HG02588 (cell line): ENCODE data around the gene TTC33.
"Not testable (repeated sequence)": the region's sequence is repeated elsewhere in the genome, so short reads cannot be mapped to it uniquely, and the experiment has no call there.

ENCODE experiments used
- ATAC-seq: cut with Tn5 transposase; IDR thresholded peaks from one replicate; pipeline ENCODE4 v1.9.1; 2021; ENCODE audit warnings: mild to moderate bottlenecking, moderate library complexity; ENCODE audit not compliant: unreplicated experiment

TTC33 gene

DNA sequence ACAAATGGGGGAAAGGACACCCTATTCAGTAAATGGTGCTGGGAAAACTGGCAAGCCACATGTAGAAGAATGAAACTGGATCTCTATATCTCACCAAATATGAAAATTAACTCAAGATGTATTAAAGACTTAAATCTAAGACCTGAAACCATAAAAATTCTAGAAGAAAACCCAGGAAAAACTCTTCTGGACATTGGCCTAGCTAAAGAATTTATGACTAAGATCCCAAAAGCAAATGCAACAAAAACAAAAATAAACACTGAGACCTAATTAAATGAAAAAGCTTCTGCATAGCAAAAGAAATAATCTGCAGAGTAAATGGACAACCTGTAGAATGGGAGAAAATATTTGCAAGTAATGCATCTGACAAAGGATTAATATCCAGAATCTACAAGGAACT lies 99.7 kb downstream of the TTC33 start:
- ATAC-seq: not testable (repeated sequence)

DNA sequence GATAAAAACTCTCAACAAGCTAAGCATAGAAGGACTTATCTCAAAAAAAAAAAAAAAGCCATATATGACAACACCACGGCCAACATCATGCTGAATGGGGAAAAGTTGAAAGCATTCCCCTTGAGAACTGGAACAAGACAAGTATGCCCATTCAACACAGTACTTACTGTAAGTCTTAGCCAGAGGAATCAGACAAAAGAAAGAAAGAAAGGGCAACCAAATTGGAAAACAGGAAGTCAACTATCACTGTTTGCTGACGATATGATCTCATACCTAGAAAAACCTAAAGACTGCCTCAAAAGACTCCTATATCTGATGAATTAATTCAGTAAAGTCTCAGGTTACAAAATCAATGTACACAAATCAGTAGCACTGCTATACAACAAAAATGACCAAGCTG lies 100.6 kb downstream of the TTC33 start:
- no peak for ATAC-seq

DNA sequence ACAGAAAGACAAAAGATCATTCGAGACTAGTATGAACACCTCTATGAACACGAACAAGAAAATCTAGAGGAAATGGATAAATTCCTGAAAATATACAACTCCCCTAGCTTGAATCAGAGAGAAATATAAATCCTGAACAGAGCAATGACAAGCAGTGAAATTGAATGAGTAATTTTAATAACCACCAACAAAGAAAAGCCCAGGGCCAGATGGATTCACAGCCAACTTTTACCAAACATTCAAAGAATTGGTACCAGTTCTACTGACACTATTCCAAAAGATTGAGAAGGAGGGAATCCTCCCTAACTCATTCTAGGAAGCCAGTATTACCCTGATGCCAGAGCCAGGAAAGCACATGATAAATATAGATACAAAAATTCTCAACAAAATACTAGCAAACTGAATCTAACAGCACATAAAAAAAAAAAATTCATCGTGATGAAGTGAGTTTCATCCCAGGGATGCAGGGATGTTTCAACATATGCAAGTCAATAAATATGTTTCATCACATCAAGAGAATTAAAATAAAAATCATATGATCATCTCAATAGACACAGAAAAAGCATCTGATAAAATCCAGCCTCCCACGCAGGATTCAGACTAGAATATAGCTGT lies 101.3 kb downstream of the TTC33 start:
- no peak for ATAC-seq

DNA sequence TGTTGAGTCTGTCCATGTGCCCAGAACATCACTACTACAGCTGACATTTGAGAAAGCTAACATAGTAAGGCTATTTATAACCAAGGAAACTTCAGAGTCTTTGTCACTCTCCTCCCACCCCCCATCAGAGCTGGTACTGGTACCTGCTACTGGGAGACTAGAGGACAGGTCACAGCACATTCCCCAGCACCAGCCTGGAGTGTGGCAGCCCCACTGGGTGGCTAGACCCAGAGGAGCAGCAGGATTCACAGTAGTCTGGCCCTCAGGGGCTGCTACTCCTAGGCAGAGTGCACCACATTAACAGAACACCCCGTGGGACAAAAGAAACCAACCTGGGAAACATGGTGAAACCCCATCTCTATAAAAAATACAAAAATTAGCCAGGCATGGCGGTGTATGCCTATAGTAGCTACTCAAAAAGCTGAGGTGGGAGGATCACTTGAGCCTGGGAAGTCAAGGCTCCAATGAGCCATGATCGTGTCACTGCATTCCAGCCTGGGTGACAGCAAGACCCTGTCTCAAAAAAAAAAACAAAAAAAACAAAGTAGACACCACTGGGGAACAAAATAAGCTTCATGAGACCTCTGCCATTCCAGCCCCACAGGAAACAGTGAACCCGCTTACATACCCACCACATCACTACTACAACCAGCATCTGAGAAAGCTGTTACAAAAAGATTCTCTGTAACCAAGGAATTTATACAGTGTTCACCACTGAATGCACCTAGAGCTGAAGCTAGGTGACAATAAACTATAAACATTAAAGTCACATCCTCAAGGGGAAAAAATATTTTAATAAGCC lies 102.3 kb downstream of the TTC33 start:
- ATAC-seq: no peak

DNA sequence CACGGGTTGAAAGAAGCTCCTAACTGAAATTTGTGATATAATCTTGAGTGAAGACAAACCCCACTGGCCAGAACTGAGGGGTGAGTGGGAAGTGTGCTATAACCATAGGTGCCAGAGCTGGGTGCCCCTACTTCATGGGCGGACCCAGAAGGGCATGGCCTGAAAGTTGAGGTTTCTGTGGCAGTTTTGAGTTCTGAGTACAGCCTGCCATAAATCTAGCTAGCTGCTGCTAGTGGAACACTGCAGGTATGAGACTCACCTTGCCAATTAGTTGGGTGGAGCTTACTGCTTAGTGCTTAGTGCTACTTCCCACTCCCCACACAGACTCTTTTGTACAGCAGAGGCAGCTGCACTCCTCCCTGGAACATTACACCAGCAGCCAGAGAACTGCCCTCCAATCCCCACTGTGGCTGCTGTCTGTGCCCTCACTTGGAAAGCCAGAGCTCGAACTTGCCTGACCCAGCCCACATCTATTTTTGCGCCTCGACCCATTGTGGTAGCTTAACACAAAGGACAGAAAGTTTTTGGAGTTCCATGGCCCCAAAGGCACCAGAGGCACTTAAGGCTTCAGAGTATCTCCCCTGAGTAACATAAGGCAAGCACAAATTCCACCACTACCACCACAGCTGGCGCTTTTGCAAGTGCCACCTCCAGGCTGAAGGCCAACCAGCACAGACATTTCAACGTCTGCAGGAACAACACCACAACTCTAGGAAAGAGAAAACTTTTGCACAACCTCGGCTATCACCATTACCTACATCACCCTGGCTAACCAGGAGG lies 103.1 kb downstream of the TTC33 start:
- no peak for ATAC-seq

DNA sequence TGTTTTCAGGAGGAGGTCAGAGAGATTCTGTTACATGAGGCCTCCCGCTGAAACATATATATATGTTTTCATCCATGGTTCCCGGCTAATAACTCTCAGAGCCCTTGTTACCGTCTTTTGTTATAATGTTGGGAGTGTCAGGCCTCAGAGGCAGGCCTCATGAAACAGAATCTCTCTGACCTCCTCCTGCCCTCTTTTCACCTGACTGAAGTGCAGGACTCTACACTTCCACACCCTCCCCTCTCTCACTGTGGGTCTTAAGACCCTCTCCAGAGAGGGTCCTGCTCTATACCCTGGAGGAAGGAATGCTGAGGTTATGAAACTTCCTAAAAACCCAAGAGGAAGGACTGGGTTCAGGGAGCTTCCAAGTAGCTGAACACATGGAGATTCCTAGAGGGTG lies 104.6 kb downstream of the TTC33 start:
- ATAC-seq: no peak

DNA sequence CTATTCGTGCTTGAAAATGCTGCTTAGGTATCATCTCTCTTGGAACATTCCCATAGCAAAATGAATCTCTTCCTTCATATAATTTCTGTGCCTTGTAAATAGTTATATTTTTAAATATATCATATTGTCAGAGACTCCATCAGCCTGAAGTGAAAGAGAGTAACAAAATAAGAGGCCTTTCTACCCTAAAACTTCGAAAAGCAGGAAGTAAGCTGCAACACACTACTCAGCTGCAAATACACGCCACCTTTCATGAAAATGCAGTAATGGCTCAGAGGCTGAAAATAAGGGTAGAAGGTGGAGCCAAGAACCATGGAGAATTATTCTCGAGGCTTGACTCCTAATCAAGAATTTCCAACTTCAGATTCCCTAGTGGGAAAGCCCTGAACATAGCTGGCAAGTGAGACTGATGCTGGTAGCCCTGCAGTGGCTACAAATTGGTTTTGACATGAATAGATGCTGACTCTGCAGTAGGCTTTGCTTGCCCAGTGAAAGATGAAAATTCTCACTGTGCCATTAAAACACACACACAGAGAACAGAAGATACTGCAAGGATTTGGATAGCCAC lies 106.2 kb downstream of the TTC33 start:
- no peak for ATAC-seq

DNA sequence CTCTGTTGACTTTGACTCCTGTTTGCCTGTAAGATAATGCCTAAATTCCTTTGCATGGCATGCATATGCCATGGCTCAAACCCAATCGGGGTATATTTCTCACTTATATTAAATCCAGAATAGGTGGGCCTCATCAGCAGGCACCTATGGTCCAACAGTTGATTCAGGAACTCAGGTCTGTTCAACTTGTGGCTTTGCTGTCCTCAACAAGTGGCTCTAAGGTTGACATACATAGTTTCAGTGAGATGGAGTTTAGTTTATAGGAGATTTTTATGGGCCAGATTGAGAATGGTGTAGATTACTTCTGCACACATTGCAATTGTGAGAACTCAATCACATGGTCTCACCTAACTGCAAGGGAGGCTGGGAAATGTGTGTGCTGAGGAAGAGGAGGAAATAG lies 107.6 kb downstream of the TTC33 start:
- ATAC-seq: no peak

GRCh38 chr5:40646266-40646665 lies 109.5 kb downstream of the TTC33 start:
- ATAC-seq: no peak

DNA sequence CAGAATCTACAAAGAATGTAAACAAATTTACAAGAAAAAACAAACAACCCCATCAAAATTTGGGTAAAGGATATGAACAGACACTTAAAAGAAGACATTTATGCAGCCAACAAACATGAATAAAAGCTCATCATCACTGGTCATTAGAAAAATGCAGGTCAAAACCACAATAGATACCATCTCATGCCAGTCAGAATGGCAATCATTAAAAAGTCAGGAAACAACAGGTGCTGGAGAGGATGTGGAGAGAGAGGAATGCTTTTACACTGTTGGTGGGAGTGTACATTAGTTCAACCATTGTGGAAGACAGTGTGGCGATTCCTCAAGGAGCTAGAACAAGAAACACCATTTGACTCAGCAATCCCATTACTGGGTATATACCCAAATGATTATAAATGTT lies 116.2 kb downstream of the TTC33 start:
- ATAC-seq: not testable (repeated sequence)

- ATAC-seq: no peak
These were observed 121.2 kb downstream of the TTC33 start for GRCh38 chr5:40634593-40634992.

DNA sequence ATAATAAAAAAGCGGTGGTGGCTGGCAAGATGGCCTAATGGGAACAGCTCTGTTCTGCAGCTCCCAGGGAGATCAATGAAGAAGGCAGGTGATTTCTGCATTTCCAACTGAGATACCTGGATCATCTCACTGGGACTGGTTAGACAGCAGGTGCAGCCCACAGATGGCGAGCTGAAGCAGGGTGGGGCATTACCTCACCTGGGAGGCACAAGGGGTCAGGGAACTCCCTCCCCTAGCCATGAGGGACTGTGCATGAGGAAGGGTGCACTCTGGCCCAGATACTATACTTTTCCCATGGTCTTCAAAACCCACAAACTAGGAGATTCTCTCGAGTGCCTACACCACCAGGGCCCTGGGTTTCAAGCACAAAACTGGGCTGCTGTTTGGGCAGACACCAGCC lies 121.6 kb downstream of the TTC33 start:
- no peak for ATAC-seq

GRCh38 chr5:40631236-40631635 lies 124.5 kb downstream of the TTC33 start:
- no peak for ATAC-seq

DNA sequence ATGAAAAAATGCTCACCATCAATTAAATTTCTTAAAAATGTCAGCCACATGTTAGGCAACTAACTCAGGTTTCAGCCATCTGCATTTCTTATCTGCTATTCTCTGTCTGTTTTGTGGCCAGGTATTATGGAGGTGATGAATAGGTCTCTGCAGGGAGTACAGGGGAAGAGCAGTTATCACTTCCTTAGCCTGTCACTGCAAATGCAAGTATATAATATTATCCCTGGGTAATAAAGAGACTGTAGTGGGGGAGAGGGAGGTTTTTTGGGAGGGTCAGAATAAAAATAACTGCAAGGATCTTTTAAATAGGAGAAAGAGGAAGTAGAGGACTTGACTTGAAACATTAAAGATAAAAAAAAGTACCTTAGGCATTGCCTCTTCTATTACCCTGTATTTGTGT lies 125.6 kb downstream of the TTC33 start:
- ATAC-seq: no peak

DNA sequence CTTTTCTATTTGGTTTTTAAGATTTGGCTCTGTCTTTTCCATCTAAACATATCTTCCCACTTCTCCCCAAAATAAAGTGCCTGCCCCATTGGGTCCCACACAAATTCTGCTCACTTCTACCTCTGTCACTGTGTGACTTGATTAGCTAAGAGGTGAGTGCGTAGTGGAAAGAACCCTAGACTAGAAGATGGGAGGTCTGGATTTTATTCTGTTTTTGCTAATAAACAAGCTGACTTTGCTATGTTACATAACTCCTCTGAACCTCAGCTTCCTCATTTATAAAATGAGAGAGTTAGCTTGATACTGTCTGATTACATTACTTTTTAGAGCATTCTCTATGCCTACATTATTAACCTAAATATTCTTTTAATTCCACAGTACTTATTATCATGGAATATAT lies 127.4 kb downstream of the TTC33 start:
- no peak for ATAC-seq

- ATAC-seq: no peak
These were observed 128.1 kb downstream of the TTC33 start for GRCh38 chr5:40627706-40628105.

GRCh38 chr5:40626801-40627200 lies 129.0 kb downstream of the TTC33 start:
- ATAC-seq: no peak

DNA sequence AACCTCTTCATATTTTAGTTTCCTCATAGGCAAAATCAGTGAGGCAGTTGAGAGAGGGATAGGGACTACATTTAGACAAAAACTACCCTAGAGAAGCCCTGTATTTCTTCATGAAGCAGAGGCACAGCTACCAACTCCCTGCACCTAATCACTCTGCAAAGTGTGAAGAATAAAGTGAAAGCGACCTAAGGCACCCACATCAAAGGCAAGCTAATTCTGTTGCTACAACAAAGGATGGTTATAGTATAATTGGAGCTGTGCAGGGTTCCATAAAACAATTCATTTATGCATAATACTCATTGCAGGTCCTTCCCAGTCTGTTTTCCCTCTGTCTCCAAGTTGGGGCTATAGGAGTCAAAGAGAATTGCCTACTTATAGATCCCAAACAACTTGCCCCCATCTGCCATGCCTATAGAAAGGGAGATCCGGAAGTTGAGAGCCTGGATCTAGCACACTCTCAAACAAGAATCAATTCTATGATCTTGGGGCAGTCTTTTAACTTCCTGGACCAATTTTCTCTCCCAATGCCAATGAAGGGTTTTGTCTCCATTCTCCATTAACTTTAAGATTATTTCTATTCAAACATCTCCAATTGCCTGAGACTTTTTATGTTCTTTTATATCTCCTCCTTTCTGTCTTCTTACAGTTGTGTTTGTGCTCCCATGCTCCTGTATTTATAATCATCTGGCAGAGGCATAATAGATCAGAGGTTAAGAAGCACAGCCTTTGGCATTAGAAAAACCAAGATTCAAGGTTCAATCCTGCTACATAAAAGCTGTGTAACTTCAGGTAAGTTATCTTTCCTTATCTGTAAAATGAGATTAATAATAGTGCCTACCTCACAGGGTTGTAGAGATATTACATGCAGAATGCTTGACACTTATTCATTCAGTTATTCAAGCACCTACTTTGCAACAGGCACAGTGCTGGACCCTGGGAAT lies 132.0 kb downstream of the TTC33 start:
- ATAC-seq: no peak

DNA sequence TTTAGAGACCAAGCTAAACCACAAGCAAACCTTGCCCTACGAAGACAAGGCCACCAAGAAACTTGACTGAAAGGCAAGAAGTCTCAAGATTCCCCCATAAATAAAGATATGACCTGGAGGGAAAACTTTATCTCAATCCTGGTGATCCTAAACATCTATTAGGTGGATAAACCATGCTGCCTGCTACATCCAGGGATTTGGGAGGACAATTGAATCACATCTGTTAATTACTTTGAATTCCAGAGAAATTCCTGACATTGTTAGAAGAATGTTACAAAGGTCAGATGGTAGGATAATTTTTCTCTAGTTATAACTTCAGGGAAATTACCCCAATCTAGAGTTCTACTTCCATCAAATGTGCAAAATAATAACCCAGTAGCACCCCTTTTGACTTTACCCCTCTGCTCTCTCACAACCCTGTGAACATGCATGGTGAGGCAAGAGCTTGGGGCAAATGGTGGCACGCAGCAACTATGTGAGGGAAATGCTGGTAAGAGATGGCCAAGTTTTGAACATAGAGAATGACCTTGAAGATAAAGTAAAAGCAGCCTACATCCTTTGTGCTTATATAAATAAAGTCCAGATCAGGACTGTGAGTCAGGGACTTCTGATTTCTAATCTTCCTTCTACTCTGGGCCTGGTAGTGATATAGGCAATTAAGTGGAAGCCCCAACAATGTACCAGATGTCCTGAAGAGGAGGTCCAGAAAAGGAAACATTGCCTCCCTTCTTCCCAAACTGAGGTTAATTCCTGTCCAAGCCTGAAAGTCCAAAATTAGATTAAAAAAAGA lies 133.1 kb downstream of the TTC33 start:
- ATAC-seq: no peak

- ATAC-seq: no peak
These were observed 136.3 kb downstream of the TTC33 start for GRCh38 chr5:40619421-40619820.
